ENCODE measurements around the gene ZGPAT. TPM values are rescaled to one million over a fixed set of nuclear protein-coding genes. Genes with fewer than 3 reads are reported as not detected.

ZGPAT gene
- total and polyA plus RNA-seq, 2 of the 8 experiments (the other 6 are each of a cell fraction or from before 2014, with no cell fraction given): 14.5 to 21.4 TPM

DNA sequence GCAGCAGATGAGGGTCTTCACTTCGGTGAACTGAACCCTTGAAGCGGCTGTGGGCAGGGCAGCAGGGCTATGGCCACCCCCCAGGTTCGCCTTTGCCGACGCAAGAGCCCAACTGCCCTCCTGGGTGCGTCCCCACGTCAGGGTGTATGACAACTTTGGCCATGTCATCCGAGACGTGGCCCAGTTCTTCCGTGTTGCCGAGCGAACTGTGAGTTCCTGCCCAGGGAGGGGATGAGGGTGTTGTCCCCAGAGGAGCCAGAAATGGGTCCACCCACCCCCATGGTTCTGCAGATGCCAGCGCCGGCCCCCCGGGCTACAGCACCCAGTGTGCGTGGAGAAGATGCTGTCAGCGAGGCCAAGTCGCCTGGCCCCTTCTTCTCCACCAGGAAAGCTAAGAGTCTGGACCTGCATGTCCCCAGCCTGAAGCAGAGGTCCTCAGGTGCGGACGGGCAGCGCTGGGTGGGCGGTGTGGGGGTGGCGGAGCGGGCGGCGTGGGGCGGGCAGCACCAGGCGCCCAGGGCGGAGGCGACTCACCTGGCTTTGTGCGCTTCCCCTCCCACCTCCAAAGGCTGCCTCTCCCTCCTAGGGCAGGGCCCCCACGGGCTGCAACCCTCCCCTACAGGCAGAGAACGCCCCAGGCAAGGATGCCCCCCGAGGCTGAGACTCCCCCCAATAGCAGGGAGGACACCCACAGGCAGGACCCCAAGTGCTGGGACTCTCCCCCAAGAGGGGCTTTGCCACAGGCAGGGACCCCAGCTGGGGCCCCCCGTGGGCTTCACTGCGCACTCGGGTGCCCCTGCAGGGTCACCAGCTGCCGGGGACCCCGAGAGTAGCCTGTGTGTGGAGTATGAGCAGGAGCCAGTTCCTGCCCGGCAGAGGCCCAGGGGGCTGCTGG, 17.6 kb upstream of the ZGPAT start (continued):
- TF ChIP-seq SP1 (IDR thresholded peaks at IDR 0.05; ENCODE audit: low read depth, low read length) (no peak), POLR2A (IDR thresholded peaks at IDR 0.05; ENCODE audit: control extremely low read depth in 1 of 2, low read depth in 2 of 2, low read length in 2 of 2) (no peak; a peak in 1 of 3 replicates), NRF1 (IDR thresholded peaks at IDR 0.05; ENCODE audit: low read depth, low read length) (no peak)

All from H1 (cell line).